Medulla oblongata (tissue), 1 donor: ENCODE data around the gene HNRNPUL1.

ENCODE experiments used
- DNase-seq: peaks from one replicate; pipeline ENCODE4 v3.0.0-alpha.2; 2015; ENCODE audit errors: extremely low spot score

The HNRNPUL1 gene

GRCh38 chr19:41353466-41354342 is 89.5 kb downstream of the HNRNPUL1 start, which contains the start of gene TGFB1:
TGFB1 (minus strand) TSS chr19:41353922; CDS start chr19:41353044, 878 bp downstream.
- peak; percentile 83 for DNase-seq

- DNase-seq = no peak
These were observed 90.3 kb downstream of the HNRNPUL1 start for GRCh38 chr19:41354343-41354953.

GRCh38 chr19:41355035-41355434 is 90.9 kb downstream of the HNRNPUL1 start:
- no peak for DNase-seq

GRCh38 chr19:41355802-41356201 is 91.6 kb downstream of the HNRNPUL1 start:
- no peak for DNase-seq

- peak; percentile 38 for DNase-seq
These were observed 93.0 kb downstream of the HNRNPUL1 start for GRCh38 chr19:41356984-41357739.
